IMR-90 (cell line): ENCODE measurements around the gene C11orf68. TPM values are rescaled to one million over a fixed set of nuclear protein-coding genes. Genes with fewer than 3 reads are reported as not detected.

Experiments
- ATAC-seq: fragments of 200-7000 bp; cut with Tn5 transposase; 2 replicates; pipeline ENCODE4 v1.9.1; 2020; ENCODE audit warnings: low read depth, mild to moderate bottlenecking, moderate library complexity
- BruUV-seq: library from RNA; stranded (reverse); fragments of 400-500 nt; replicated peaks from 2 replicates; lab custom pipeline; 2021; lab: Mats Ljungman, UMichigan
- CTCF ChIA-PET: fragments of 300-600 bp; formaldehyde crosslinking; extraction: SDS; loops from one replicate; lab custom pipeline; 2021; ENCODE audit warnings: antibody characterized with exemption; lab: Yijun Ruan, JAX
- POLR2A ChIA-PET: fragments of 300-600 bp; sonication (Branson Sonifier 250); formaldehyde crosslinking; loops from one replicate; lab custom pipeline; 2022; ENCODE audit warnings: antibody characterized with exemption; ENCODE audit not compliant: unreplicated experiment; lab: Charles Lee
- DNase-seq: peaks from one replicate; pipeline ENCODE4 v3.0.0; 2013
- H2AFZ ChIP-seq: replicated peaks from 2 replicates; pipeline ENCODE3; 2013; ENCODE audit warnings: low read length, mild to moderate bottlenecking; ENCODE audit not compliant: poor library complexity
- H2AK5ac ChIP-seq: 2 replicates; pipeline ENCODE4 v1.6.1; 2013; ENCODE audit warnings: low read depth, low read length, inconsistent platforms
- H2AK9ac ChIP-seq: replicated peaks from 2 replicates; pipeline ENCODE3; 2013; ENCODE audit warnings: mild to moderate bottlenecking, low read depth, low read length, moderate library complexity; ENCODE audit not compliant: poor library complexity
- H2BK120ac ChIP-seq: 2 replicates; pipeline ENCODE4 v1.6.1; 2013; ENCODE audit warnings: low read depth, low read length, inconsistent platforms
- H2BK15ac ChIP-seq: 3 replicates; pipeline ENCODE4 v1.6.1; 2013; ENCODE audit warnings: low read depth, low read length, inconsistent platforms
- H2BK20ac ChIP-seq: 2 replicates; pipeline ENCODE4 v1.6.1; 2013; ENCODE audit warnings: low read depth, mild to moderate bottlenecking, inconsistent platforms, low read length, moderate library complexity
- H2BK5ac ChIP-seq: 2 replicates; pipeline ENCODE4 v1.6.1; 2013; ENCODE audit warnings: mild to moderate bottlenecking, low read depth, low read length, inconsistent platforms; ENCODE audit not compliant: poor library complexity, severe bottlenecking
- H3K14ac ChIP-seq: replicated peaks from 2 replicates; pipeline ENCODE4 v1.6.1; 2013; ENCODE audit warnings: low read depth, low read length, inconsistent platforms
- H3K18ac ChIP-seq: 2 replicates; pipeline ENCODE4 v1.6.1; 2013; ENCODE audit warnings: low read depth, low read length, control low read depth
- H3K23ac ChIP-seq: 2 replicates; pipeline ENCODE4 v1.6.1; 2013; ENCODE audit warnings: low read depth, low read length, inconsistent platforms
- H3K27ac ChIP-seq: 2 replicates; pipeline ENCODE4 v1.5.1; 2013; ENCODE audit warnings: mild to moderate bottlenecking, control low read depth, low read length; ENCODE audit not compliant: insufficient read depth
- H3K27me3 ChIP-seq: 2 replicates; pipeline ENCODE4 v1.6.1; 2013; ENCODE audit warnings: low read length; ENCODE audit not compliant: control insufficient read depth, insufficient read depth
- H3K36me3 ChIP-seq: 2 replicates; pipeline ENCODE4 v1.6.1; 2013; ENCODE audit warnings: low read length, mixed read lengths; ENCODE audit not compliant: control insufficient read depth, insufficient read depth
- H3K4ac ChIP-seq: 2 replicates; pipeline ENCODE4 v1.6.1; 2013; ENCODE audit warnings: low read depth, low read length, inconsistent platforms
- H3K4me1 ChIP-seq: 2 replicates; pipeline ENCODE4 v1.6.1; 2013; ENCODE audit warnings: low read length, mixed read lengths; ENCODE audit not compliant: control insufficient read depth, insufficient read depth
- H3K4me2 ChIP-seq: 2 replicates; pipeline ENCODE4 v1.6.1; 2013; ENCODE audit warnings: low read depth, mild to moderate bottlenecking, control low read depth, low read length, moderate library complexity
- H3K4me3 ChIP-seq: 2 replicates; pipeline ENCODE4 v1.5.1; 2013; ENCODE audit warnings: low read depth, mild to moderate bottlenecking, control low read depth, low read length, moderate library complexity; ENCODE audit not compliant: insufficient read depth
- H3K56ac ChIP-seq: 2 replicates; pipeline ENCODE4 v1.6.1; 2013; ENCODE audit warnings: low read length, inconsistent platforms; ENCODE audit not compliant: insufficient read depth; ENCODE audit errors: extremely low read depth
- H3K79me1 ChIP-seq, 2 experiments: 2 replicates each; pipeline ENCODE4 v1.6.1; 2013; ENCODE audit warnings: low read length in 2 of 2, inconsistent platforms in 1 of 2, low read depth in 1 of 2
- H3K9ac ChIP-seq: 2 replicates; pipeline ENCODE4 v1.6.1; 2013; ENCODE audit warnings: low read depth, low read length, control low read depth
- H3K9me1 ChIP-seq: 2 replicates; pipeline ENCODE4 v1.6.1; 2013; ENCODE audit warnings: low read length, inconsistent platforms; ENCODE audit not compliant: insufficient read depth
- H3K9me3 ChIP-seq: 2 replicates; pipeline ENCODE4 v1.6.1; 2013; ENCODE audit warnings: low read length; ENCODE audit not compliant: control insufficient read depth, insufficient read depth
- H4K20me1 ChIP-seq: 2 replicates; pipeline ENCODE4 v1.6.1; 2013; ENCODE audit warnings: low read length, inconsistent platforms; ENCODE audit not compliant: insufficient read depth
- H4K5ac ChIP-seq: 2 replicates; pipeline ENCODE4 v1.6.1; 2013; ENCODE audit warnings: mild to moderate bottlenecking, low read depth, low read length, control low read depth
- H4K8ac ChIP-seq, 2 experiments: 2 replicates each; pipeline ENCODE4 v1.6.1; 2013; ENCODE audit warnings: low read depth in 2 of 2, low read length in 2 of 2, control low read depth in 1 of 2, inconsistent platforms in 1 of 2
- H4K91ac ChIP-seq: 2 replicates; pipeline ENCODE4 v1.6.1; 2013; ENCODE audit warnings: low read depth, low read length, inconsistent platforms; ENCODE audit not compliant: insufficient read depth
- CTCF ChIP-seq: conservative IDR thresholded peaks from 2 replicates; pipeline ENCODE4 v1.5.1; 2012; ENCODE audit warnings: mild to moderate bottlenecking, low read depth, low read length, improper control_type of control experiment
- FOS ChIP-seq: fragments of 150-350 bp; IDR thresholded peaks from 2 replicates; pipeline ENCODE4 v1.6.1; 2016; ENCODE audit warnings: low read depth, low read length
- MAFK ChIP-seq: IDR thresholded peaks from 2 replicates; pipeline ENCODE4 v1.6.1; 2012; ENCODE audit warnings: low read depth, low read length, improper control_type of control experiment
- NFE2L2 ChIP-seq: fragments of 150-350 bp; IDR thresholded peaks from 2 replicates; pipeline ENCODE4 v1.6.1; 2016; ENCODE audit warnings: low read depth, mild to moderate bottlenecking, low read length
- POLR2A ChIP-seq: IDR thresholded peaks from 2 replicates; pipeline ENCODE4 v1.6.1; 2012; ENCODE audit warnings: mild to moderate bottlenecking, low read depth, low read length
- RCOR1 ChIP-seq: IDR thresholded peaks from 2 replicates; pipeline ENCODE4 v1.6.1; 2012; ENCODE audit warnings: mild to moderate bottlenecking, low read length, improper control_type of control experiment; ENCODE audit not compliant: insufficient replicate concordance
- RFX5 ChIP-seq: IDR thresholded peaks from 2 replicates; pipeline ENCODE4 v1.8.0; 2012; ENCODE audit warnings: low read depth, mild to moderate bottlenecking, low read length, moderate library complexity
- USF2 ChIP-seq: fragments of 150-350 bp; IDR thresholded peaks from 2 replicates; pipeline ENCODE4 v1.6.1; 2017; ENCODE audit warnings: mild to moderate bottlenecking, antibody characterized with exemption, low read length, low read depth
- WGBS, 2 experiments: methylation state at CpG; one replicate each; pipeline versions ENCODE4 v1.1.5 to v1.1.7; 2013; ENCODE audit warnings: missing lambda C conversion rate in 2 of 2; ENCODE audit not compliant: insufficient read length in 1 of 2; ENCODE audit errors: extremely low coverage in 2 of 2; 5-methylcytosine and 5-hydroxymethylcytosine counted together
- dilution Hi-C: fragments of 300-500 bp; cut with HindIII; formaldehyde crosslinking; loops from one replicate; pipeline ENCODE4 v1.14.3; 2018; ENCODE audit warnings: low sequenced_read_pairs; ENCODE audit not compliant: unreplicated experiment
- in situ Hi-C: fragments of 300-500 bp; cut with MboI; formaldehyde crosslinking; loops from 3 replicates; pipeline ENCODE4 v1.14.3; 2019; ENCODE audit warnings: low sequenced_read_pairs, inconsistent platforms, mixed read lengths
- intact Hi-C: fragments of 100-400 bp; cut with micrococcal nuclease; formaldehyde crosslinking; loops from 2 replicates; pipeline ENCODE4 v1.10.0; 2022
- polyA plus RNA-seq, 3 experiments: library from polyadenylated mRNA; depleted of rRNA; stranded (reverse); fragments of >200 nt; gene quantifications; 2 replicates each; pipeline ENCODE4 v1.2.3, GENCODE V29; 2012; ENCODE audit warnings: low replicate concordance in 1 of 3
- total RNA-seq: library from RNA; depleted of rRNA; stranded (reverse); fragments of >200 nt; gene quantifications from 2 replicates; pipeline ENCODE4 v1.2.3, GENCODE V29; 2012

Gene C11orf68
- total and polyA plus RNA-seq, 2 of the 4 experiments (the other 2 are of a cell fraction) = 20.3 to 104 TPM

- Histone ChIP-seq H3K4me1 (peaks cover 38% of the 10 kb centered on the region), H2BK120ac (peak overlapping the region; percentile 58), H3K23ac (peak overlapping the region; percentile 99), H3K27me3 (no peaks in the 10 kb centered on the region), H3K79me1 (peaks cover 10 to 30% of the 10 kb centered on the region in 2 experiments), H4K8ac (peak overlapping the region; percentile 84 to 93; a peak in 3 of 4 replicates), H4K91ac (peak overlapping the region; percentile 17), H3K4me2 (peak overlapping the region; percentile 90), H2BK15ac (no peak overlapping the region), H2AK5ac (peak overlapping the region; percentile 16), H4K5ac (peak overlapping the region; percentile 14), H2AFZ (peak overlapping the region; percentile 59), H2AK9ac (peak overlapping the region; percentile 92), H4K20me1 (peaks cover 76% of the 10 kb centered on the region), H3K56ac (peak overlapping the region; percentile 62; the same call in 1 of the 2 replicates), H3K27ac (peak overlapping the region; percentile 86), H3K9me1 (peaks cover 9% of the 10 kb centered on the region; the same call in 1 of the 2 replicates), H2BK20ac (peak overlapping the region; percentile 12; the same call in 1 of the 2 replicates), H3K14ac (peak overlapping the region; percentile 97), H3K18ac (peak overlapping the region; percentile 8; the same call in 1 of the 2 replicates), H3K9ac (peak overlapping the region; percentile 54; the same call in 1 of the 2 replicates), H3K4ac (peak overlapping the region; percentile 93), H3K9me3 (no peaks in the 10 kb centered on the region), H3K36me3 (peaks cover 40% of the 10 kb centered on the region), H3K4me3 (peak overlapping the region; percentile 98; the same call in 1 of the 2 replicates), H2BK5ac (peak overlapping the region; percentile 98)
- no peak for TF ChIP-seq MAFK
- TF ChIP-seq FOS = no peak
- no peak for TF ChIP-seq RCOR1
- no peak for TF ChIP-seq USF2
- no peak for TF ChIP-seq NFE2L2
- TF ChIP-seq CTCF = no peak
- TF ChIP-seq POLR2A = no peak; the same call in 1 of the 2 replicates
- no peak for TF ChIP-seq RFX5
- dilution Hi-C loops = no loop called here
- no CpG with 5 or more reads among the region's 4 CpGs for WGBS, 2 experiments
- ATAC-seq = no peak
- in situ Hi-C loops = no loop called here
- no TSS peak for BruUV-seq
- ChIA-PET POLR2A (interaction anchor here (0.6 kb wide), 4 partner anchors 9 to 290 kb away, joined by 3 to 10 read pairs (median 4); partner anchors contain the start of gene FIBP), CTCF (no interaction called here)
- no peak for DNase-seq
- intact Hi-C loops = no loop called here
These were observed 21.8 kb downstream of the C11orf68 start for GRCh38 chr11:65897020-65897471.
